Adipocyte (in vitro differentiated cells): Measurements from ENCODE around the gene NHP2.

ENCODE experiments used
- DNase-seq: peaks from one replicate; pipeline ENCODE4 v3.0.0-alpha.2; 2015; ENCODE audit warnings: low read depth
- H3K27me3 ChIP-seq: replicated peaks from 2 replicates; pipeline ENCODE4 v1.7.0; 2013; ENCODE audit warnings: mild to moderate bottlenecking, low read length, moderate library complexity; ENCODE audit not compliant: control insufficient read depth, insufficient read depth
- H3K36me3 ChIP-seq: 2 replicates; pipeline ENCODE4 v1.7.0; 2013; ENCODE audit warnings: low read length, mild to moderate bottlenecking, moderate library complexity; ENCODE audit not compliant: control insufficient read depth, insufficient read depth, severe bottlenecking
- H3K4me1 ChIP-seq: 2 replicates; pipeline ENCODE4 v1.7.0; 2013; ENCODE audit warnings: mild to moderate bottlenecking, low read length, moderate library complexity; ENCODE audit not compliant: control insufficient read depth, insufficient read depth
- H3K4me3 ChIP-seq: 2 replicates; pipeline ENCODE4 v1.7.0; 2013; ENCODE audit warnings: mild to moderate bottlenecking, low read length, moderate library complexity
- H3K9ac ChIP-seq: 2 replicates; pipeline ENCODE4 v1.7.0; 2013; ENCODE audit warnings: mild to moderate bottlenecking, low read length, moderate library complexity
- H3K9me3 ChIP-seq: 2 replicates; pipeline ENCODE4 v1.7.0; 2013; ENCODE audit warnings: mild to moderate bottlenecking, low read length, moderate library complexity; ENCODE audit not compliant: control insufficient read depth

Gene NHP2

GRCh38 chr5:178170455-178170854 lies 16.8 kb upstream of the NHP2 start:
- H3K9ac ChIP-seq = no peak overlapping the region
- no peak for DNase-seq

GRCh38 chr5:178165581-178165980 lies 11.9 kb upstream of the NHP2 start:
- no peak overlapping the region for H3K9ac ChIP-seq
- no peak for DNase-seq
- H3K36me3 ChIP-seq = no peaks in the 10 kb centered on the region
- no peak overlapping the region for H3K4me3 ChIP-seq
- H3K27me3 ChIP-seq = peaks cover 42% of the 10 kb centered on the region
- H3K4me1 ChIP-seq = peaks cover 2% of the 10 kb centered on the region
- no peaks in the 10 kb centered on the region for H3K9me3 ChIP-seq

More at GRCh38 chr5:178170455-178170854, 16.8 kb upstream of the NHP2 start:
- no peaks in the 10 kb centered on the region for H3K36me3 ChIP-seq
- H3K27me3 ChIP-seq = peaks cover 20% of the 10 kb centered on the region
- H3K4me3 ChIP-seq = no peak overlapping the region
- H3K9me3 ChIP-seq = no peaks in the 10 kb centered on the region
- H3K4me1 ChIP-seq = no peaks in the 10 kb centered on the region

- Histone ChIP-seq H3K4me1 (peaks cover 2% of the 10 kb centered on the region), H3K36me3 (no peaks in the 10 kb centered on the region), H3K4me3 (no peak overlapping the region), H3K9me3 (no peaks in the 10 kb centered on the region), H3K27me3 (peaks cover 40% of the 10 kb centered on the region), H3K9ac (no peak overlapping the region)
- peak; percentile 91 for DNase-seq
These were observed 10.4 kb upstream of the NHP2 start for GRCh38 chr5:178163772-178164735.

GRCh38 chr5:178162481-178162880 lies 8.8 kb upstream of the NHP2 start:
- peaks cover 42% of the 10 kb centered on the region for H3K27me3 ChIP-seq
- no peak overlapping the region for H3K9ac ChIP-seq
- no peak for DNase-seq
- H3K4me1 ChIP-seq = peaks cover 2% of the 10 kb centered on the region
- no peak overlapping the region for H3K4me3 ChIP-seq
- no peaks in the 10 kb centered on the region for H3K36me3 ChIP-seq
- no peaks in the 10 kb centered on the region for H3K9me3 ChIP-seq

- no peaks in the 10 kb centered on the region for H3K36me3 ChIP-seq
- H3K4me3 ChIP-seq = no peak overlapping the region
- no peak for DNase-seq
- H3K4me1 ChIP-seq = peaks cover 2% of the 10 kb centered on the region
- no peak overlapping the region for H3K9ac ChIP-seq
- H3K9me3 ChIP-seq = no peaks in the 10 kb centered on the region
- H3K27me3 ChIP-seq = peaks cover 34% of the 10 kb centered on the region
These were observed 6.5 kb upstream of the NHP2 start for GRCh38 chr5:178160176-178160575.

DNA sequence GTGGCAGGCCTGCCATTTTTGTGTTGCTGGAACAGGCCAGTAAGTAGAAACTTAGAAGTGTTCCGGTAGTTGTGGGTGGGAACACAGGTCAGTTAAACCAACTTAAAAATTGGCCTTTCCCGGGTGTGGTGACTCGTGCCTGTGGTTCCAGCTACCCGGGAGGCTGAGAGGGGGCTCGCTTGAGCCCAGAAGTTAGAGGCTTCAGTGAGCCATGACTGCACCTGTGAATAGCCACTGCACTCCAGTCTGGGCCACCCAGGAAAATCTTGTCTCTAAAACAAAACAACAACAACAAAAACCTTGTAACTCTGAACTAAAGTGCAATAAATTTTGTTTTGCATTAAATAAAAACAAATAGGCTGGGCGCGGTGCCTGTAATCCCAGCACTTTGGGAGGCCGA lies 1.4 kb upstream of the NHP2 start:
- Histone ChIP-seq H3K9me3 (no peaks in the 10 kb centered on the region), H3K4me3 (no peak overlapping the region), H3K4me1 (peaks cover 23% of the 10 kb centered on the region), H3K27me3 (peaks cover 8% of the 10 kb centered on the region), H3K36me3 (peaks cover 11% of the 10 kb centered on the region), H3K9ac (no peak overlapping the region)
- DNase-seq = no peak

DNA sequence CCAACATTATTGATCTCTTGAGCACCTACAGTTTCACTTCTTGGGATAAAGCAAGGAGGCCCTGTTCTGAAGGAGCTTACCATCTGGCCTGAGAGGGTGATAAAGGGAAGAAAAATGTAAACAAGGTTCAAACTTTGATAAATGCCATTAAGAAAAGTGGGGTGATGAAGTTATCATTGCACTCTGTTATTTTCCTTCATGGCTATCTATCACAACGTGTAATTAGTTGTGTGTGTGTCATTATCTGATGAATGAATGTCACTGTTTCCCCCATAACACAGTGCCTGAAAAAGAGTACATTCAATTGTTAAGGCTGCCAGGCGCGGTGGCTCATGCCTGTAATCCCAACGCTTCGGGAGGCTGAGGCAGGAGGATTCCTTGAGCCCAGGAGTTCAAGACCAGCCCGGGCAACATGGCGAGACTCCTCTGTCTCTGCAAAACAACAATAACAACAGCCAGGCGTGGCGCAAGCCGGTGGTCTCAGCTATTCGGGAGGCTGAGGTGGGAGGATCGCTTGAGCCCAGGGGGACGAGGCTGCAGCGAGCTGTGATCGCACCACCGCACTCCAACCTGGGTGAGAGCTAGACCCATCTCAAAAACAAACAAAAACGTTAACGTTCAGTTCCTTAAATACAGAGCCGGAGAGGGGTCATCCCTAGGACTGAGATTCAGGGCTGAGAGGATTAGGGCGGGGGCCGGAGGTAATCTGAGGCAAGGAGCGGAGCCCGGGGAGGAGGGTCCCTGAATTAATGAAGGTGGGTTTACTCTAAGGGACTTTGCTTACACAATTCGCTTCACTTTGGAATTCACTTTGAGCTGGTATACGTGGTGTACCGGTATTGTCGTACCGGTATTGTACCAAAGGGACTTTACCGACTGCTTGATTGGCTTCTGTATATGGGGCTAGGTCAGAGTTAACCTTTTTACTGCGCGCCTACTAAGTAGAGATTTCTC lies 917 bp downstream of the NHP2 start:
- Histone ChIP-seq H3K9ac (peak overlapping the region; percentile 87), H3K4me3 (peak overlapping the region; percentile 85), H3K4me1 (peaks cover 23% of the 10 kb centered on the region), H3K27me3 (no peaks in the 10 kb centered on the region), H3K36me3 (peaks cover 34% of the 10 kb centered on the region), H3K9me3 (no peaks in the 10 kb centered on the region)
- peak; percentile 11 for DNase-seq

GRCh38 chr5:178150977-178151734 lies 2.5 kb downstream of the NHP2 start:
- H3K9me3 ChIP-seq = no peaks in the 10 kb centered on the region
- H3K4me1 ChIP-seq = peaks cover 26% of the 10 kb centered on the region
- H3K4me3 ChIP-seq = no peak overlapping the region
- H3K9ac ChIP-seq = peak overlapping the region; percentile 87
- peaks cover 50% of the 10 kb centered on the region for H3K36me3 ChIP-seq
- H3K27me3 ChIP-seq = no peaks in the 10 kb centered on the region
- peak; percentile 16 for DNase-seq

GRCh38 chr5:178149199-178149932 lies 4.3 kb downstream of the NHP2 start:
- Histone ChIP-seq H3K9ac (peak overlapping the region; percentile 12), H3K36me3 (peaks cover 53% of the 10 kb centered on the region), H3K4me1 (peaks cover 27% of the 10 kb centered on the region), H3K4me3 (no peak overlapping the region), H3K9me3 (no peaks in the 10 kb centered on the region), H3K27me3 (no peaks in the 10 kb centered on the region)
- peak; percentile 27 for DNase-seq

GRCh38 chr5:178147406-178147805 lies 6.3 kb downstream of the NHP2 start:
- Histone ChIP-seq H3K27me3 (no peaks in the 10 kb centered on the region), H3K9me3 (no peaks in the 10 kb centered on the region), H3K9ac (no peak overlapping the region), H3K36me3 (peaks cover 72% of the 10 kb centered on the region), H3K4me1 (peaks cover 20% of the 10 kb centered on the region), H3K4me3 (no peak overlapping the region)
- no peak for DNase-seq
